HL-60 (cell line): ENCODE data around the gene CARMIL1.

Source experiments
- DNase-seq, 2 experiments: peaks; one replicate each; pipeline ENCODE4 v3.0.0-alpha.2; 2010 to 2020; ENCODE audit warnings: low read depth in 1 of 2, low spot score in 1 of 2
- H3K27ac ChIP-seq: fragments of 250-450 bp; sonication (Bioruptor Pico); replicated peaks from 2 replicates; pipeline ENCODE4 v1.5.1; 2020; ENCODE audit warnings: mild to moderate bottlenecking, moderate library complexity
- H3K27me3 ChIP-seq: fragments of 250-450 bp; sonication (Bioruptor Pico); 2 replicates; pipeline ENCODE4 v1.5.1; 2021; ENCODE audit warnings: mild to moderate bottlenecking, moderate library complexity; ENCODE audit not compliant: insufficient read depth, poor library complexity, severe bottlenecking
- H3K4me3 ChIP-seq: replicated peaks from 2 replicates; pipeline ENCODE4 v1.5.1; 2011; ENCODE audit warnings: mild to moderate bottlenecking, control low read depth, low read length; ENCODE audit not compliant: insufficient read depth
- GABPA ChIP-seq: IDR thresholded peaks from 2 replicates; pipeline ENCODE4 v1.6.1; 2012; ENCODE audit warnings: low read depth
- POLR2AphosphoS5 ChIP-seq: IDR thresholded peaks from 2 replicates; pipeline ENCODE4 v1.6.1; 2012; ENCODE audit warnings: low read depth
- SPI1 ChIP-seq: IDR thresholded peaks from 2 replicates; pipeline ENCODE4 v1.6.1; 2012; ENCODE audit warnings: low read depth, mild to moderate bottlenecking, borderline replicate concordance
- TF ChIP-seq, protein P1 (sequence below): IDR thresholded peaks from one replicate; pipeline ENCODE4 v1.5.1; 2011; ENCODE audit warnings: low read length, control low read depth, inconsistent platforms; ENCODE audit not compliant: insufficient read depth
- TF ChIP-seq, protein P2 (sequence below): IDR thresholded peaks from 2 replicates; pipeline ENCODE4 v1.6.1; 2012; ENCODE audit warnings: low read depth; ENCODE audit not compliant: insufficient replicate concordance

Gene CARMIL1

GRCh38 chr6:25564943-25565342, 285.8 kb downstream of the CARMIL1 start:
- TF ChIP-seq SPI1 (peak; percentile 77), GABPA (no peak)
- Histone ChIP-seq H3K4me3 (no peak overlapping the region), H3K27ac (no peak overlapping the region), H3K27me3 (no peaks in the 10 kb centered on the region)
- peak in 1 of 2 experiments; percentile 6 for DNase-seq

DNA sequence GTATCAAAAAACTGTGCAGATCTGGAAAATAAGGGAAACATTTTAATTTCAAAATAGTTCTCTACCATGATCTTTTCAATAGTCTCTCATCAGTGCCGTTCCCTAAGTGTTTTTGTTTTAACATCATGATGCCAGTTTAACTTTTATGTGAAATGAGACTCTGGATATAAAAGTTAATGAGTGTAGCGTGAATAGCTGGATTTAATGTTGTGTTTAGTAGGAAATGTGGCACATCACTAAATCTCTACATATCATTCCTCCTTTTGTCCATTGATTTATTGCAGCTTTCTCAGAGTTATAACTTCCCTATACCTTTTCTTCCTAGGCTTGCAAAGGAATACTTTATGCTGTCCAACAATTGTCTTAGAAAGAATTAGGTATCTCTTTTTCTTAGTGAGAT, 291.4 kb downstream of the CARMIL1 start:
- Histone ChIP-seq H3K27ac (no peak overlapping the region), H3K4me3 (no peak overlapping the region), H3K27me3 (no peaks in the 10 kb centered on the region)
- TF ChIP-seq POLR2AphosphoS5 = no peak
- TF ChIP-seq, protein P1, sequence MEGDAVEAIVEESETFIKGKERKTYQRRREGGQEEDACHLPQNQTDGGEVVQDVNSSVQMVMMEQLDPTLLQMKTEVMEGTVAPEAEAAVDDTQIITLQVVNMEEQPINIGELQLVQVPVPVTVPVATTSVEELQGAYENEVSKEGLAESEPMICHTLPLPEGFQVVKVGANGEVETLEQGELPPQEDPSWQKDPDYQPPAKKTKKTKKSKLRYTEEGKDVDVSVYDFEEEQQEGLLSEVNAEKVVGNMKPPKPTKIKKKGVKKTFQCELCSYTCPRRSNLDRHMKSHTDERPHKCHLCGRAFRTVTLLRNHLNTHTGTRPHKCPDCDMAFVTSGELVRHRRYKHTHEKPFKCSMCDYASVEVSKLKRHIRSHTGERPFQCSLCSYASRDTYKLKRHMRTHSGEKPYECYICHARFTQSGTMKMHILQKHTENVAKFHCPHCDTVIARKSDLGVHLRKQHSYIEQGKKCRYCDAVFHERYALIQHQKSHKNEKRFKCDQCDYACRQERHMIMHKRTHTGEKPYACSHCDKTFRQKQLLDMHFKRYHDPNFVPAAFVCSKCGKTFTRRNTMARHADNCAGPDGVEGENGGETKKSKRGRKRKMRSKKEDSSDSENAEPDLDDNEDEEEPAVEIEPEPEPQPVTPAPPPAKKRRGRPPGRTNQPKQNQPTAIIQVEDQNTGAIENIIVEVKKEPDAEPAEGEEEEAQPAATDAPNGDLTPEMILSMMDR = no peak
- no peak for TF ChIP-seq GABPA
- TF ChIP-seq, protein P2, sequence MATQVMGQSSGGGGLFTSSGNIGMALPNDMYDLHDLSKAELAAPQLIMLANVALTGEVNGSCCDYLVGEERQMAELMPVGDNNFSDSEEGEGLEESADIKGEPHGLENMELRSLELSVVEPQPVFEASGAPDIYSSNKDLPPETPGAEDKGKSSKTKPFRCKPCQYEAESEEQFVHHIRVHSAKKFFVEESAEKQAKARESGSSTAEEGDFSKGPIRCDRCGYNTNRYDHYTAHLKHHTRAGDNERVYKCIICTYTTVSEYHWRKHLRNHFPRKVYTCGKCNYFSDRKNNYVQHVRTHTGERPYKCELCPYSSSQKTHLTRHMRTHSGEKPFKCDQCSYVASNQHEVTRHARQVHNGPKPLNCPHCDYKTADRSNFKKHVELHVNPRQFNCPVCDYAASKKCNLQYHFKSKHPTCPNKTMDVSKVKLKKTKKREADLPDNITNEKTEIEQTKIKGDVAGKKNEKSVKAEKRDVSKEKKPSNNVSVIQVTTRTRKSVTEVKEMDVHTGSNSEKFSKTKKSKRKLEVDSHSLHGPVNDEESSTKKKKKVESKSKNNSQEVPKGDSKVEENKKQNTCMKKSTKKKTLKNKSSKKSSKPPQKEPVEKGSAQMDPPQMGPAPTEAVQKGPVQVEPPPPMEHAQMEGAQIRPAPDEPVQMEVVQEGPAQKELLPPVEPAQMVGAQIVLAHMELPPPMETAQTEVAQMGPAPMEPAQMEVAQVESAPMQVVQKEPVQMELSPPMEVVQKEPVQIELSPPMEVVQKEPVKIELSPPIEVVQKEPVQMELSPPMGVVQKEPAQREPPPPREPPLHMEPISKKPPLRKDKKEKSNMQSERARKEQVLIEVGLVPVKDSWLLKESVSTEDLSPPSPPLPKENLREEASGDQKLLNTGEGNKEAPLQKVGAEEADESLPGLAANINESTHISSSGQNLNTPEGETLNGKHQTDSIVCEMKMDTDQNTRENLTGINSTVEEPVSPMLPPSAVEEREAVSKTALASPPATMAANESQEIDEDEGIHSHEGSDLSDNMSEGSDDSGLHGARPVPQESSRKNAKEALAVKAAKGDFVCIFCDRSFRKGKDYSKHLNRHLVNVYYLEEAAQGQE = no peak
- no peak for TF ChIP-seq SPI1
- no peak for DNase-seq

DNA sequence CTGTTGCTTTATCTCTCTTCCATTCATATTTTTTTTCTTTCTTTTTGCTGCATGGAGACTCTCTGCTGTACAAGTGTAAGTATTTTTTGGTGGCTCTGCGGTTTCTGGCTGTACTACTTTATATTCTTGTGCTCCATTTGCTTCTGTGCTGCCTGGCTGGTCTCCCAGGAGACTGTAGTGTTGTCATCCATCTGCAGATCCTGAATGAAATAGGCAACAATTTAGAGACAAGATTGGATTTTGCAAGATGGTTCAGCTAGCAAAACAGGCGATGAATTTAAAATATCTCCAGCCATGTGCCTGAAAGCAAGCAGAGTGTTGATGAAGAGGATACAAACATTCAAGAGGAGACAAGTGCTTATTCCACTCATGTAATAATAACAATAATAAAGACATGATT, 297.7 kb downstream of the CARMIL1 start:
- TF ChIP-seq, protein P2 = no peak
- TF ChIP-seq SPI1 = no peak
- TF ChIP-seq POLR2AphosphoS5 = no peak
- TF ChIP-seq, protein P1 = no peak
- no peak for TF ChIP-seq GABPA
- Histone ChIP-seq H3K27me3 (no peaks in the 10 kb centered on the region), H3K27ac (no peak overlapping the region), H3K4me3 (no peak overlapping the region)
- DNase-seq = no peak

GRCh38 chr6:25578538-25578937, 299.4 kb downstream of the CARMIL1 start:
- Histone ChIP-seq H3K27ac (no peak overlapping the region), H3K27me3 (no peaks in the 10 kb centered on the region), H3K4me3 (no peak overlapping the region)
- no peak for TF ChIP-seq SPI1
- no peak for TF ChIP-seq GABPA
- TF ChIP-seq POLR2AphosphoS5 = no peak
- TF ChIP-seq, protein P2 = no peak
- TF ChIP-seq, protein P1 = no peak
- DNase-seq = no peak
